Skeletal muscle cell (primary cell): ENCODE results near the gene PWWP2B.

Experiments
- DNase-seq: peaks from one replicate; pipeline ENCODE4 v3.0.0-alpha.2; 2010; ENCODE audit warnings: low read depth
- H3K4me3 ChIP-seq: 2 replicates; pipeline ENCODE4 v1.5.1; 2011; ENCODE audit warnings: low read depth, mild to moderate bottlenecking, control low read depth, low read length, moderate library complexity

PWWP2B gene

DNA sequence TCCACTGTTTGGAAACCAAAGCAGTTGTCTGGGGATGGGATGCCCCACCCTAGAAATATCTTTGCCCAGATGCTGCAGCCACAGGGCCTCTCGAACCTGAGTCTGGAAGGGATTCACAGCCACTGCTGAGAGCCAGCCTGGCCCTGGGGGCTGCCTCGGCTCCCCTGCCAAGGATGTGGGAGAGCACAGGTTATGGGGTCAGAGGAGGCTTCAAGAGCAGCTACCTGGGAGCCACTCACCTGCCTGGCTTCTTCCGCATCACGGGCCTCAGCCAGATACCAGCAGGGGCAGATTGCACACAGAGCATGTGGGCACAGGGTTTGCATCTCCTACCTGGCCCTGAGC lies 5.4 kb upstream of the PWWP2B start:
- no peak overlapping the region for H3K4me3 ChIP-seq
- no peak for DNase-seq

DNA sequence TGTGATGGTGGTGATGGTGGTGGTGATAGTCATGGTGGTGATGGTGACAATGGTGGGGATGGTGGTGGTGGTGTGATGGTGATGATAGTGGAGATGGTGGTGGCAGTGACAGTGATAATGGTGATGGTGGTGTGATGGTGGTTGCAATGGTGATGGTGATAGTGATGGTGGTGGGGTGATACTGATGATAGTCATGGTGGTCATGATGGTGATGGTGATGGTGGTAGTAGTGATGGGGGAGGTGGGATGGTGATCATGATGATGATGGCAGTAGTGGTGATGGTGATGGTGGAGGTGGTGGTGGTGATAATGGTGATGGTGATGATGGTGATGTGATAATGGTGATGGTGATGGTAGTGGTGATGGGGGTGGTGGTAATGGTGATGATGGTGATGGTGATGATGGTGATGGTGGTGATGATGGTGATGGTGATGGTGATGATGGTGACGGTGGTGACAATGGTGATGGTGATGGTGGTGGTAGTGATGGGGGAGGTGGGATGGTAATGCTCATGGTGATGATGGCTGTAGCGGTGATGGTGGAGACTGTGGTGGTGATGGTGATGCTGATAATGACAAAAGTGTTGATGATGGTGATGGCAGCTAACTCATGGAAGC lies 4.7 kb upstream of the PWWP2B start:
- no peak for DNase-seq
- no peak overlapping the region for H3K4me3 ChIP-seq

DNA sequence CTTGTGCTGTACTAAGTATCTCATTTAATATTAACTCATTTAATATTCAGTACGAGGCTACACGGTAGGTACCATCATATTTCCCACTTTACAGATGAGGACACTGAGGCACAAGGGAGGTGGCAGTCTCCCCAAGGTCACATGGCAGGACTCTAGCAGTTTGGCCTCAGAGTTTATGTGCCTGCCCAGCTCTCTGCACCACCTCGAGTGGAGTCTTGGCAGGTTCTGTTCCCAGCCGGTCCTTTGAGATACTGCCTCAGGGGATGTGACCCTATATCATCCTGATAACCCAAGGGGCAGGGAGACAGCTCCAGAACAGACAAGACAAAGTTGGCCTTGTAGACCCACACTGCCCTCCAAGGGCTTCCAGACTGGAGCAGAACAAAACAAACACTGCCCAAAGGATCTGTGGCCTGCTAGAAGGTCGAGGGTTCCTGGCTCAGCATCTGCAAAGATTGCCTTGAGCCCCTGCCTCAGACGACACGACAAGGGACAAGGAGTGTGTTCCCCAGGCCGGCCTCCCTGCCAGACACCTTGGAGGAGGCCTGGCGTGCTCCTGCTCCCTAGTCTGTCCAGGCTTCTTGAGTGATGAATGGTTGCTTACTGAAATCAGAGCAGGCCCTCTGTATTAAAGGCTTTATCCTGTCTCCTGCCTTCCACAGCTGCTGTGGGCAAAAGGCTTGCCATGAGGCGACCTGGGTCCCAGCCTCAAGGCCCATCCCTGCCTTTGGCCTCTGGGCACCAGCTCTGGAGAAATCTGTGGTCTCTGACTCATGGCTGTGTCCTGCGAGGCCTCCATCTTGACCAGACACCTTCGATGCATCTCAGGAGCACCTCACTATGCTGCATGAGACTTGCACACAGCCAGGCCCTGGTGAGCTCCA lies 3.9 kb upstream of the PWWP2B start:
- H3K4me3 ChIP-seq = no peak overlapping the region
- no peak for DNase-seq

DNA sequence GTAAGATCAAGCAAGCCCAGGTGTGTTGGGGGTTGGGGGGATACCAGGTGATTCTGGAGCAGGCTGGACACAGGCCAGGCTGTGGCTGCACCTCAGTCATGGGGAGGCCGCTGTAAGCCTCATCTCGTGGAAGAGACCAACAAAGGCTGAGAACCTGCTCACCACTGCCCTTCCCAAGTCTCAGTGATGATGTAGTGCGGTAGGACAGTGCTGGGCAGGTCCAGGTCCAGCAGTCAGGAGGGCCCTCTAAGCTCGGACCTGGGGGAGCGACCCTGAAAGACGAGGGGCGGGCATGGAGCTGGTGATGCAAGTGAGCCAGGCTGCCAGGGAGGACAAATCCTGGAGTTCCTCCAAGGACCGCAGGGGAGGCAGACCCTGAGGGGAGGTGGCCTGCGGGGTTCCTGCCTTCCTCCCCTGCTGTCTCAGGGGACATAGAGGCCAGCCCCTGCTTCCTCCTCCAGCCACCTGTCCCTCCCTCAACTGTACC lies 3.3 kb upstream of the PWWP2B start:
- no peak overlapping the region for H3K4me3 ChIP-seq
- no peak for DNase-seq

DNA sequence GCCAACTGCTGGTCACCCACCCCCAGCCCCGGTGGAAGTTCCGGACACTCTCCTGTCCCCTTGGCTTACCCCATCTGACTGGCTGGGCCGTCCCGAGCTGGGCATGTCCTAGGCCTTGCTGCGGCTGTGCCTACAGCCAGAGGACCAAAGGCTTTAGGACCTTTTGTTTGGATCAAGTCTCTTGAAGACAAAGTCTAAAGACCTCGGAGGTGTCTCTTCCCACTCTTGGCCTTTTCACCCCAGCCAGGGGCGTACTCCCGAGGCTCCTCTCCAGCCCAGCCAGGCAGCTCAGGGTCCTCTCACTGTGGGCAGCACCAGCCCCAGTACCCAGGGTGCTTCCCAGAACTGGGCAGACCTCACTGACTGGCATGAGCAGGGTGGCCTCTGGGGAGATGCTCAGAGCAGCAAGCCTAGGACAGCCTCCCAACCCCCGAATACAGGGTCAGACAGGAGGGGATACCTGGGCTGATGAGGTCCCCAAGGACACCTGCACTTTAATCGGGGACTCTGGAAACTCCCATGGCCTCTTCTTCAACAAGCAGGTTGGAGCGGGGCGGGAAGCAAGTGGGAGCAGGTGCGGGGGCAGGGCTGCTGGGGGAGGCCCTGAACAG lies 2.7 kb upstream of the PWWP2B start:
- H3K4me3 ChIP-seq = no peak overlapping the region
- DNase-seq = no peak

GRCh38 chr10:132394936-132395703 lies 1.9 kb upstream of the PWWP2B start:
- no peak for DNase-seq
- H3K4me3 ChIP-seq = no peak overlapping the region

DNA sequence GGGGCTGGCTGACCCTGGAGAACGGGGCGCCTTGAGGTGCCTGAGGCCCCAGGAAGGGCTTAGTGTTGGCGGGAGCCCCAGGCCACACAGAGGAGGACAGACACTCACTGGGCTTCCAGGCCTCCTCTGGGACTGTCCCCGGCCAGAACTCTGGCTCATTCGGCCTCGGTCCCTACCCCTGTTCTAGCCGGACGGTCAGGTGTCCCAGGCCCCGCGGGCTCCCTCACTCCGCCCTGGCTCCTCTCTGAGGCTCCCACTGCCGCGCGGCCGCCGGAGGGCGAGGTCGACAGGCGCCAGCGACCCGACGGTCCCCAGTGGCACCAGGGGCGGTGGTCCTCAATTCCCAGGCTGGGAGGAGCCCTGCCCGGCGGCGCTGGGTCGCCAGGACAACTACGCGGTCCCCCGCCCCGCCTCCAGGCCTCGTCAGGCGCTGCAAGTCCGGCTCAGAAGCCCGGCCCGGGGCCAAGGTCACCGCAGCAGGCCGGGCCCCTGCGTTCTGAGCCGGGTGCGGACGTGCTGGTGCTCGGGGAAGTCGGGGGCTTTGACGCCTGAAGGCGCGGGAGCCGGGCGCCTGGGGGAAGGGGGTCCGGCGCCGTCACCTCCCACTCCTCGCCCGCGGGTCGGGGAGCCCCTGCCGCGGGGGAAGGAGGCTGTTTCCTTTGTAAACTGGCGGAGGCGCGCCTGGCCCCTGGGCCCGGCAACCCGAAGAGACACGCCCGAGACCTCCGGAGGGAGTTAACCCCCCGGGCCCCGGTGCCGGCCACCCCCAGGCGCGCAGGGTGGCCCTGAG lies 1.1 kb upstream of the PWWP2B start:
- no peak for DNase-seq
- H3K4me3 ChIP-seq = peak overlapping the region; percentile 41

DNA sequence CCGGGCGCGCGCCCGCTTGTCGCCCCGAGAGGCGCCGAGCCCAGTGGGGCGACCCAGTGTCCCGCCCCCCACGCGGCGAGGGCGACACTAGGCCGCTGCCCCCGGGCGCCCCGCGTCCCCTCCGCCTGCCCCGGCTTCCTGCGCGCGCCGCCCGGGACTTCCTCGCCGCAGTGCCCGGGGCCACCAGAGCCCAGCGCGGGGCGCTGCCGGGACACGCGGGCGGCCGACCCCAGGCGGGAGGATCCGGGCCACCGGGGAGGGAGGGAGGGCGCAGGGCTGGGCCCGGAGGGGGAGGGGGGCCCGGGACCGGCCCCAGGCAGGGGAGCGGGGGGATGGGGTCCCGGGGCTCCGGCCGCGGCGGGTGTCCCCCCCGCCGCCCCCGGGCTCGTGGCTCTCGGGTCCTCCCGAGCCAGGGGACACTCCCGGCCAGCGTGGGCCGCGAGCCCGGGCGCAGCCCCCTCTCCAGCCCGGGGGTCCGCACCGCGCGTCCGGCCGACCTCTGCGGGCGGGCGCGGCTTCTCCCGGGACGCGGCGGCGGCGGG lies 435 bp upstream of the PWWP2B start:
- DNase-seq = no peak
- H3K4me3 ChIP-seq = peak overlapping the region; percentile 41

DNA sequence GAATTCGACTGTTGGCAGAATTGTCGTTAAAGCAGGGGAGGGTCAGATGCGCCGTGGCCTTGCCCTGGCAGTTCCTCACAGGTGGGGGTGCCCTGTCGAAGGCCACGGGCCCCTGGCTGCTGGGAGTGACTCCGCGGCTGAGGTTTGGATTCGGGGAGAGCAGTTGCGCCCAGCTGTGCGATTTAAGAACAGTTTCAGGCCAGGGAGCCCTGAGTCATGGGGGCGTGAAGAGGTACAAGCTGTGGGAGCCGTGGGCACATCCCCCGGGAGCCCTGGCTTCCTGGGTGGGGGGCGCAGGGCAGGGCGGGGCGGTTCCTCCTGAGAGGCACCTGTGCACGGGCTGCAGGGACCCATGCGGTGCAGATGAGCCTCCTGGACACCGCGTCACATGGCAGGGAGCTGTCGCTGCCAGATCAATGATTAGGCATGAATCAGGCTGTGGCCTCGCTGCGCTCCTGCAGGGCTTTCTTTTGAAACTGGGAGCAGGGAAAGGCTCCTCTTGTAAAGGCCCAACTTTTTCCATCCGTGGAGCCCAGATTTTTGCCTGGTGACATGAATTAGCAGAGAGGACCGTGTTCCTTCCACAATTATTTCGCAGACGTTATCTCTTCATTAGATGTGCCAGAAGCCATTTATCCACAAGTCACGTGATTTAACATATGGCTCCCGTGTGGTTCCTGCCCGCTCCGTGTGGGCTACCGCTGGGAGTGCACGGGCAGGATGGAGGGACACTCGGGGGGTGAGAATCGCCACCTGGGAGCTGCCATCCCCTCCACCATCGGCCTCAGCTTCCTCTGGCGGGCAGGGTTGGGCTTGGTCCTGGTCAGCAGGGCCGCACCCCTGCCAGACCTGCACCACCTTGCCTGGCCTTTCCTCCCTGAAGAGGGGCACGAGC lies 918 bp downstream of the PWWP2B start:
- H3K4me3 ChIP-seq = peak overlapping the region; percentile 62
- DNase-seq = no peak

DNA sequence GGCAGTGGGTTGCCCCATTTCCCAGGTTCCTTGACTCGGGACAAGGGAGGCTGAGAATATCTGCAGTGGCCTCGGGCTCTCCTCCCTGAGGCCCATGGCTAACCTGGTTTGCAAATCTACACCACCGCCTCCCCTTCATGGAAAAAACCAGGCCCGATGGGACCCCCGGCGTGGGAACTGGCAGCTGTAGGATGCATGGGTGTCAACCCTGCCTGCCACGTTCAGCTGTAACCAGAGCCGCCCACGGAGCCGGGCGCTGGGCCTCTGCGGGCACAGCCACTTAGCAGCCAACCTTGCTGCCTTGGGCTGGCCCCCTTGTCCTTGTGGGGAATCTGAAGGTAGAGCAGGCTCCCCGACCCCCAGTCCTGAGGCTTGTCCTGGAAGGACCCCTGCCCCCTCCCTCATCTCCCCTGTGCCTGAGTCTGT lies 1.6 kb downstream of the PWWP2B start:
- no peak for DNase-seq
- H3K4me3 ChIP-seq = peak overlapping the region; percentile 62

- no peak for DNase-seq
- H3K4me3 ChIP-seq = no peak overlapping the region
These were observed 2.4 kb downstream of the PWWP2B start for GRCh38 chr10:132399117-132400035.

DNA sequence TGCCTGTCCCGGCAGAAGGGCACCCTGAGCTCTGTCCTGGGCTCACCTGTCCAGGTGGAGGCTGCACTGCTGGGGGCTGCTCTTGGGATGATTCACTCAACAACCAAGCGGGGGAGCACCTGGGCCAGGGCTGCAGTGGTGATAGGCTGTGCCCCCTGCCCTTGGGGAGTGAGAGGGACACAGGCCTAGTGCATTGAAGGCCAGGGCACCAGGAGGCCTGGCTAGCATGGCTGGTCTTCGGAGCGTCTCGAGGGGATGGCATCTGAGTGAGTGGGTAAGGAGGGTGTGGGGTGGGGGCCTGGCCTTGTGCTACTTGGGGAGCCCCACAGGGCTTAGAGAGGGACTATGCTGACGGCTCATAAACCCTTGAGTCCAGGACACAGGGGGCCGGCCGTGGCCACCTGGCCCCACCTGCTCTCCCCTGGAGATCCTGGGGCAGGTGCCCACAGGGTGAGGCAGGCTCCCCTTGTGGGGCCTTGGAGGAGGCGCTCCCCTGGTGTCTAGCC lies 3.1 kb downstream of the PWWP2B start:
- H3K4me3 ChIP-seq = no peak overlapping the region
- DNase-seq = no peak

DNA sequence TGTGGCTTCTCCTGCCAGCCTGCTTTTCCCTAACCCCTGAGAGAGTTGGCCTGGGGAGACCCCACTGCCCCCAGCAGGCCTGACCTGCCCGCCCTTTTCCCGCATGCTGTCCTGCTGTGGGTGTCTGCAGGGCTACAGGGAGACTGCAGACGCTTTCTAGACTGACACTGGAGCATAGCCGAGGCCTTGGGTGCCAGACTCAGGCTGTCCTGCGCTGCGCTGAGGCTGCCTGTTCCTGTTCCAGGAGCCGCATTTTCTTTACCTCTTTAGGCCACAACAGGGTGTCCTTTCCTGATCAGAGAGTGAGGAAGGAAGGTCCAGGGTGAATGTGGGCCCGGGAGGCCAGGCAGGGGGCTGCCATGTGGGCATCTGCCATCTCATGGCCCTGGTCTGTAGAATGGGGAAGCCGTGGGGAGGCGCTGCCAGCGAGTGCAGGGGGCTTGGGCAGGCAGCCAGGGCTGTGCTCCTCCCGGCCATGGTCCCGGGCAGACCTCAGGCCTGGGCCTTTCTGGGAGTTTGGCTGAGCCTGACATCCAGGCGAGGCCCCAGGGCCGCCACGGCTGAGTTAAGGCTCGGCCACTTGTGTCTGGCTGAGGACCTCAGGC lies 3.6 kb downstream of the PWWP2B start:
- no peak overlapping the region for H3K4me3 ChIP-seq
- no peak for DNase-seq

DNA sequence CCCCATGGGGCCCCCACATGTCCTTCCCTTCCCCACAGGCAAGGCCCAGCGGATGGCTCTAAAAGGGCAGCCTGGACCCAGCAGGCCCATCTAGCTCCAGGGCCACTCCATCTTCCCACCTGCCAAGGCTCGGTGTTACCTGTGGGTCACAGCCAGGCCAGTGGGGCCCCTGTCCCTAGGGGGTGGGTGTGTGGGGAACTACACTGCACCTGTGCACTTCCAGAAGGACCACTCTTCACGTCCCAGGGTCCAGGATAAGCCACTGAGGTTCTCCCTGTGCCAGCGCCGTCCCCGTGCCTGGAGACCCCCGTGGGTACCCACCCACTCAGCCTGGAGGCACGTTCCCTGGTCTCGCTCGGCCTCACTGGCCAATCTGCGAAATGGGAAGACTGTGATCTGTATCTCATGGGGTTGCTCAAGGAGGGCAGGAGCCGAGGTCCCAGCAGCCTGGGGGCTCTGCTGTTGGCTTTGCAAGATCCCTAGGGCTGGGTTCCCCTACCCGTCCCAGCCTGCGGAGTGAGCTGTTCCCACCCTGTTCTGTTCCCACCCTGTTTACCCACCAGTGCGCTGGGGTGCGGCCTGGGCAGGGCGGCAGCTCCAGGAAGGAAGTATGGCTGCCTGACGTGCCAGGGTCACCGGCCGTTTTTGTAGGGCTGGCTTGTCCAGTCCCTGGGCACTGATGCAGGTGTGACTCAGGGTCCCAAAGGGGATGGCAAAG lies 4.6 kb downstream of the PWWP2B start:
- DNase-seq = no peak
- H3K4me3 ChIP-seq = no peak overlapping the region

GRCh38 chr10:132402781-132403241 lies 5.8 kb downstream of the PWWP2B start:
- no peak for DNase-seq
- no peak overlapping the region for H3K4me3 ChIP-seq
